Liver (tissue), 9 donors: ENCODE results near the gene SNCA. TPM values are rescaled to one million over a fixed set of nuclear protein-coding genes. Genes with fewer than 3 reads are reported as not detected.

Source experiments
- DNase-seq: peaks from one replicate; pipeline ENCODE4 v3.0.0-alpha.2; 2017; ENCODE audit warnings: low spot score
- H3K27ac ChIP-seq, 2 donors: one replicate each; pipeline ENCODE4 v1.7.0; 2013; ENCODE audit warnings: inconsistent platforms in 2 of 2, low read length in 2 of 2, control low read depth in 1 of 2, low read depth in 1 of 2, mild to moderate bottlenecking in 1 of 2
- H3K27me3 ChIP-seq, 4 donors: one replicate each; pipeline versions ENCODE4 v1.6.1 to v1.7.0; 2013; ENCODE audit warnings: low read length in 3 of 4, inconsistent platforms in 1 of 4, mild to moderate bottlenecking in 1 of 4, moderate library complexity in 1 of 4; ENCODE audit not compliant: control insufficient read depth in 4 of 4, insufficient read depth in 4 of 4
- H3K36me3 ChIP-seq, 4 donors: one replicate each; pipeline versions ENCODE4 v1.6.1 to v1.7.0; 2013; ENCODE audit warnings: low read length in 3 of 4, mild to moderate bottlenecking in 3 of 4, low read depth in 1 of 4, moderate library complexity in 1 of 4; ENCODE audit not compliant: control insufficient read depth in 4 of 4, insufficient read depth in 3 of 4
- H3K4me1 ChIP-seq, 4 donors: one replicate each; pipeline versions ENCODE4 v1.6.1 to v1.7.0; 2013; ENCODE audit warnings: low read length in 3 of 4, mild to moderate bottlenecking in 3 of 4, moderate library complexity in 1 of 4; ENCODE audit not compliant: control insufficient read depth in 4 of 4, insufficient read depth in 4 of 4
- H3K4me3 ChIP-seq, 3 donors: one replicate each; pipeline versions ENCODE4 v1.6.1 to v1.7.0; 2013; ENCODE audit warnings: low read length in 3 of 3, control low read depth in 1 of 3, low read depth in 1 of 3, mild to moderate bottlenecking in 1 of 3
- H3K9ac ChIP-seq, 2 donors: one replicate each; pipeline ENCODE4 v1.7.0; 2013; ENCODE audit warnings: low read length in 2 of 2, mild to moderate bottlenecking in 2 of 2, moderate library complexity in 2 of 2, control low read depth in 1 of 2, low read depth in 1 of 2
- H3K9me3 ChIP-seq, 4 donors: one replicate each; pipeline versions ENCODE4 v1.6.1 to v1.7.0; 2013; ENCODE audit warnings: low read length in 3 of 4; ENCODE audit not compliant: control insufficient read depth in 4 of 4
- ATF3 ChIP-seq: IDR thresholded peaks from 2 replicates; pipeline ENCODE4 v1.6.1; 2016; ENCODE audit warnings: antibody characterized with exemption
- CTCF ChIP-seq: fragments of 150-350 bp; IDR thresholded peaks from 2 replicates; pipeline ENCODE4 v1.5.1; 2017; ENCODE audit warnings: improper control_type of control experiment, low read depth, low read length; ENCODE audit not compliant: missing input control
- EGR1 ChIP-seq, 2 donors: IDR thresholded peaks; 2 replicates each; pipeline ENCODE4 v1.6.1; 2016 to 2018; ENCODE audit warnings: antibody characterized with exemption in 2 of 2, low read depth in 2 of 2
- FOXA1 ChIP-seq: IDR thresholded peaks from 2 replicates; pipeline ENCODE4 v1.6.1; 2016; ENCODE audit warnings: antibody characterized with exemption
- FOXA2 ChIP-seq: IDR thresholded peaks from 2 replicates; pipeline ENCODE4 v1.6.1; 2016; ENCODE audit warnings: antibody characterized with exemption
- GABPA ChIP-seq, 2 donors: IDR thresholded peaks in 1 of 2; conservative IDR thresholded peaks in 1 of 2; 2 replicates each; pipeline ENCODE4 v1.6.1; 2016; ENCODE audit warnings: antibody characterized with exemption in 2 of 2, mild to moderate bottlenecking in 1 of 2, moderate library complexity in 1 of 2
- HNF4A ChIP-seq, 2 donors: conservative IDR thresholded peaks; 2 replicates each; pipeline ENCODE4 v1.6.1; 2016; ENCODE audit warnings: antibody characterized with exemption in 2 of 2, mild to moderate bottlenecking in 2 of 2
- HNF4G ChIP-seq: IDR thresholded peaks from 2 replicates; pipeline ENCODE4 v1.6.1; 2016; ENCODE audit warnings: antibody characterized with exemption
- JUND ChIP-seq, 2 donors: IDR thresholded peaks; 2 replicates each; pipeline ENCODE4 v1.6.1; 2016; ENCODE audit warnings: antibody characterized with exemption in 2 of 2
- MAX ChIP-seq: IDR thresholded peaks from 2 replicates; pipeline ENCODE4 v1.6.1; 2016; ENCODE audit warnings: antibody characterized with exemption
- NR2F2 ChIP-seq: IDR thresholded peaks from 2 replicates; pipeline ENCODE4 v1.6.1; 2016; ENCODE audit warnings: antibody characterized with exemption
- RAD21 ChIP-seq, 2 donors: IDR thresholded peaks; 2 replicates each; pipeline ENCODE4 v1.6.1; 2016; ENCODE audit warnings: antibody characterized with exemption in 2 of 2, mild to moderate bottlenecking in 2 of 2
- REST ChIP-seq: IDR thresholded peaks from 2 replicates; pipeline ENCODE4 v1.6.1; 2016; ENCODE audit warnings: antibody characterized with exemption, mild to moderate bottlenecking
- RXRA ChIP-seq, 2 donors: IDR thresholded peaks; 2 replicates each; pipeline ENCODE4 v1.6.1; 2017 to 2018; ENCODE audit warnings: antibody characterized with exemption in 2 of 2, mild to moderate bottlenecking in 1 of 2
- SP1 ChIP-seq: IDR thresholded peaks from 2 replicates; pipeline ENCODE4 v1.6.1; 2018; ENCODE audit warnings: antibody characterized with exemption, mild to moderate bottlenecking
- TAF1 ChIP-seq: conservative IDR thresholded peaks from 2 replicates; pipeline ENCODE4 v1.6.1; 2016; ENCODE audit warnings: antibody characterized with exemption, mild to moderate bottlenecking
- ZBTB33 ChIP-seq: IDR thresholded peaks from 2 replicates; pipeline ENCODE4 v1.6.1; 2016; ENCODE audit warnings: antibody characterized with exemption
- WGBS: extraction: QIAGEN DNeasy Blood & Tissue Kit; methylation state at CpG from one replicate; pipeline ENCODE4 v1.1.7; 2013; 5-methylcytosine and 5-hydroxymethylcytosine counted together
- polyA plus RNA-seq, 2 donors: library from polyadenylated mRNA; stranded (reverse) in 1 of 2; unstranded in 1 of 2; fragments of 200-250 nt in 1 of 2; fragments of >200 nt in 1 of 2; fragmentation: Nextera tagmentation in 1 of 2; extraction: Ambion mirVana in 1 of 2; gene quantifications; one replicate each; pipeline versions ENCODE4 v1.2.1 to v1.2.3, GENCODE V29; 2013 to 2015
- total RNA-seq, 2 donors: library from RNA; depleted of rRNA; stranded (reverse); fragments of >200 nt; gene quantifications; one replicate each; pipeline ENCODE4 v1.2.3, GENCODE V29; 2014
- donor health status: healthy.
- donor health status: healthy.
- donor health status: healthy.
- donor health status: healthy.
- donor health status: healthy.

Gene SNCA
- total and polyA plus RNA-seq, 4 donors = 0.44 to 292 (median 0.70) TPM

- TF ChIP-seq ATF3 = no peak
- no peak for TF ChIP-seq RXRA (IDR thresholded peaks at IDR 0.05)
- TF ChIP-seq GABPA (IDR thresholded peaks at IDR 0.05 in 1 of 2, conservative IDR thresholded peaks at IDR 0.05 in 1 of 2) = no peak
Measured at GRCh38 chr4:89757154-89757719, 79.7 kb downstream of the SNCA start (continued).

GRCh38 chr4:89755220-89755619 is 81.7 kb downstream of the SNCA start:
- Histone ChIP-seq H3K9ac (no peak overlapping the region), H3K36me3 (no peaks in the 10 kb centered on the region), H3K4me1 (no peaks in the 10 kb centered on the region), H3K27ac (no peak overlapping the region), H3K27me3 (no peaks in the 10 kb centered on the region), H3K9me3 (no peaks in the 10 kb centered on the region), H3K4me3 (no peak overlapping the region)
- DNase-seq = no peak
- TF ChIP-seq HNF4A (conservative IDR thresholded peaks at IDR 0.05) (no peak), JUND (IDR thresholded peaks at IDR 0.05) (no peak), SP1 (no peak), MAX (no peak), FOXA2 (no peak), CTCF (no peak), EGR1 (IDR thresholded peaks at IDR 0.05; ENCODE audit: low read depth in 2 of 2) (no peak), RXRA (IDR thresholded peaks at IDR 0.05) (no peak), HNF4G (no peak), GABPA (IDR thresholded peaks at IDR 0.05 in 1 of 2, conservative IDR thresholded peaks at IDR 0.05 in 1 of 2) (no peak), REST (no peak)

GRCh38 chr4:89754531-89754930 is 82.4 kb downstream of the SNCA start:
- WGBS = 75% methylated on average over 4 of the region's 4 CpGs
- no peak for TF ChIP-seq CTCF
- TF ChIP-seq RXRA (IDR thresholded peaks at IDR 0.05) = no peak
- no peak for TF ChIP-seq FOXA2
- no peak for TF ChIP-seq FOXA1
- TF ChIP-seq TAF1 = no peak
- TF ChIP-seq RAD21 (IDR thresholded peaks at IDR 0.05) = no peak
- no peak for TF ChIP-seq SP1
- TF ChIP-seq EGR1 (IDR thresholded peaks at IDR 0.05; ENCODE audit: low read depth in 2 of 2) = no peak
- TF ChIP-seq GABPA (IDR thresholded peaks at IDR 0.05 in 1 of 2, conservative IDR thresholded peaks at IDR 0.05 in 1 of 2) = no peak
- no peak for TF ChIP-seq ZBTB33
- no peak for TF ChIP-seq ATF3
- TF ChIP-seq NR2F2 = no peak

More at GRCh38 chr4:89754531-89754930, 82.4 kb downstream of the SNCA start:
- H3K4me1 ChIP-seq = no peaks in the 10 kb centered on the region
- no peak for DNase-seq
- H3K9me3 ChIP-seq = no peaks in the 10 kb centered on the region
- H3K27me3 ChIP-seq = no peaks in the 10 kb centered on the region
- no peak overlapping the region for H3K4me3 ChIP-seq
- H3K9ac ChIP-seq = no peak overlapping the region
- no peak overlapping the region for H3K27ac ChIP-seq
- no peaks in the 10 kb centered on the region for H3K36me3 ChIP-seq
